ENCODE data around the gene CAMTA1.

Gene CAMTA1

DNA sequence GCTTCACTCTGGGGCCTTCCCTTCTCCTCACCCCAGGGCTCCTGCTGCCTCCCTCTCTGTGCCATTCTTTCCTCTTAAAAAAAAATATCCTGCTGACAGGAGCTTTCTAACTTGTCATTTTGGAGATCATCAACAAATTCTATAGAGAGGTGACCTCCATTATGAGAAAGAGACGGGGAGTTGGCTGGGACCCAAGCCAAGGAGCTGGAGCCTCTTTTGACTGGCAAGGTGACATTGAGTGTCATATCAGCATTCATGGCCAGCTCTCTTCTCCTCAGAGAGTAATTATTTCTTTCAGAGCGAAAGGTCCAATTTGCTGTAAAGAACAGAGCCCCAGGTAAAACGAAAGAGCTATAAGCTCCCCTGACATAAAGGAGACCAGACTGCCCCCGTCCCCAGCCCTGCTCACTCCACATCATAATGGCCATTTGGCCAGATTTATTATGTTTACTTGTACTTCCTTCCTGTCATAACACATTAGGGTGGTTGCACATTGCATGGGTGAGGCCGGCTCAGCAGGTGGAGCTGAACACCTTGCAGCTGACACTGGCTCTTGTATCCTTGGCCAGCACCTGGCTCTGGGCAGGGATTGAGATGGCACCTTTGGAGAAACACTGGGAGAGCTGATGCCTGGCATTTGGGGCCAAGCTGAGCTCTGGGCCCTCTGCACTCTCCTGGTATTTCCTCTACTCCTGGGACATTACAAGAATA lies 581.9 kb downstream of the CAMTA1 start:
- TF ChIP-seq, protein P1, sequence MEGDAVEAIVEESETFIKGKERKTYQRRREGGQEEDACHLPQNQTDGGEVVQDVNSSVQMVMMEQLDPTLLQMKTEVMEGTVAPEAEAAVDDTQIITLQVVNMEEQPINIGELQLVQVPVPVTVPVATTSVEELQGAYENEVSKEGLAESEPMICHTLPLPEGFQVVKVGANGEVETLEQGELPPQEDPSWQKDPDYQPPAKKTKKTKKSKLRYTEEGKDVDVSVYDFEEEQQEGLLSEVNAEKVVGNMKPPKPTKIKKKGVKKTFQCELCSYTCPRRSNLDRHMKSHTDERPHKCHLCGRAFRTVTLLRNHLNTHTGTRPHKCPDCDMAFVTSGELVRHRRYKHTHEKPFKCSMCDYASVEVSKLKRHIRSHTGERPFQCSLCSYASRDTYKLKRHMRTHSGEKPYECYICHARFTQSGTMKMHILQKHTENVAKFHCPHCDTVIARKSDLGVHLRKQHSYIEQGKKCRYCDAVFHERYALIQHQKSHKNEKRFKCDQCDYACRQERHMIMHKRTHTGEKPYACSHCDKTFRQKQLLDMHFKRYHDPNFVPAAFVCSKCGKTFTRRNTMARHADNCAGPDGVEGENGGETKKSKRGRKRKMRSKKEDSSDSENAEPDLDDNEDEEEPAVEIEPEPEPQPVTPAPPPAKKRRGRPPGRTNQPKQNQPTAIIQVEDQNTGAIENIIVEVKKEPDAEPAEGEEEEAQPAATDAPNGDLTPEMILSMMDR (IDR thresholded peaks at IDR 0.05; ENCODE audit: control insufficient read depth, extremely low read depth, insufficient read depth) = peak; percentile 45
- no peak overlapping the region for H3K4me3 ChIP-seq (ENCODE audit: low read depth, low read length)
- DNase-seq (ENCODE audit: low read depth) = no peak

- H3K4me3 ChIP-seq (ENCODE audit: low read depth, low read length) = no peak overlapping the region
- TF ChIP-seq, protein P1 (IDR thresholded peaks at IDR 0.05; ENCODE audit: control insufficient read depth, extremely low read depth, insufficient read depth) = no peak
- no peak for DNase-seq (ENCODE audit: low read depth)
Observed at GRCh38 chr1:7369866-7370265, 584.6 kb downstream of the CAMTA1 start.

- H3K4me3 ChIP-seq (ENCODE audit: low read depth, low read length) = no peak overlapping the region
- TF ChIP-seq, protein P1 (IDR thresholded peaks at IDR 0.05; ENCODE audit: control insufficient read depth, extremely low read depth, insufficient read depth) = no peak
- no peak for DNase-seq (ENCODE audit: low read depth)
Observed at GRCh38 chr1:7371926-7372325, 586.7 kb downstream of the CAMTA1 start.

DNA sequence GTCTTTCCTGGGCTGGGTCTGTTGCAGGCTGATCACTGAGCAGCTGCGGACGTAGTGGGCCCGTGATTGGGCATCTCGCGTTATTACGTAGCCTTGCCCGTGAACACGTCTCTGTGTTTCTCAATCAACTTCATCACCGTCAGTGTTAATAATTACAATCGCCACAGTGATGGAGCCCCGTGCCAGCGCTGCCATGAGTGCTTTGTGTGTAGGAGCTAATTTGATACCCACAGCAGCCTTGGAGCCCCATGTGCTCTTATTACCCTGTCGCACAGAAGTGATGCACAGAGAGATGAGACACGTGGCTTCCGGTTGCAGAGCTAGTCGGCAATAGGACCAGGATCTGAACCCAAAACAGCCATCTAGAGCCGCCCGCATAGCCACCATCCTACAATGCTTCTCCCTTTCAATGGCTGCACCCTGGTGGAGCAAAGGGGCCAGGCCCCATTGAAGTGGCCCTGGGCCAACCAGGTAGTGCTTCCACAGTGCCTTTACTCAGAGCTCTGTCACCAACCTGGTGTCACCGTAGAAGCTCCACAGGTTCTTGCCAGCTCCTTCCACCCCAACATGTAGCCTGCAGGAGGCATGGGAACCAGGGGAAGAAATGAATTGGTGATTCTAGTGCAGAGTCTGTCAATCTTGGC lies 587.3 kb downstream of the CAMTA1 start:
- TF ChIP-seq, protein P1 (IDR thresholded peaks at IDR 0.05; ENCODE audit: control insufficient read depth, extremely low read depth, insufficient read depth) = no peak
- no peak for DNase-seq (ENCODE audit: low read depth)
- H3K4me3 ChIP-seq (ENCODE audit: low read depth, low read length) = no peak overlapping the region

DNA sequence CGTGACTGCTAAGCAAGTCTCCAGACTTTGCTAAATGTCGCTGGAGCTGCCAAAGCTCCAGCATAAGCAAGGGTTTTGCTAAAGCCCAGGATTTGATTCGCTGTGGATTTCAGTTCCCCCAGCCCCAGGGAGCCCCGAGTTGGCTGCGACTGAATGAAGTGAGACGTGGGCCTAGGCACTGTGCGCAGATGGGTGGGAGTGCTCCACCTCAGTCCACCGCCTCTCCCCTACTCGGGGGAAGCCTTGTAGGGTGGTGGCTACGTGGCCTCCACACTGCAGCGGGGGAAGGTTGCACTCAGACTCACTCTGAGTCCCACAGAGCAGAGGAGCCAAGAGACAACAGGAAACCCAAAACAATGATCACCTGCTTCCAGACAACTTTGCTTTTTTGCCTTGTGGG lies 588.0 kb downstream of the CAMTA1 start:
- no peak for DNase-seq (ENCODE audit: low read depth)
- H3K4me3 ChIP-seq (ENCODE audit: low read depth, low read length) = no peak overlapping the region
- TF ChIP-seq, protein P1 (IDR thresholded peaks at IDR 0.05; ENCODE audit: control insufficient read depth, extremely low read depth, insufficient read depth) = no peak

GRCh38 chr1:7373876-7374562 lies 588.8 kb downstream of the CAMTA1 start:
- TF ChIP-seq, protein P1 (IDR thresholded peaks at IDR 0.05; ENCODE audit: control insufficient read depth, extremely low read depth, insufficient read depth) = no peak
- DNase-seq (ENCODE audit: low read depth) = no peak
- no peak overlapping the region for H3K4me3 ChIP-seq (ENCODE audit: low read depth, low read length)
